AML-193 (cell line): ENCODE data around the gene LRRC4B.
A peak's percentile ranks its signal among the peaks of the same experiment; 100 is the strongest.

Experiments
- DNase-seq, 2 experiments: peaks; one replicate each; lab custom pipeline; 2025; lab: John Stamatoyannopoulos, UW

Gene LRRC4B

GRCh38 chr19:50570997-50571396, 2.8 kb upstream of the LRRC4B start:
- DNase-seq = no peak

GRCh38 chr19:50569938-50570540, 1.8 kb upstream of the LRRC4B start:
- no peak for DNase-seq

DNA sequence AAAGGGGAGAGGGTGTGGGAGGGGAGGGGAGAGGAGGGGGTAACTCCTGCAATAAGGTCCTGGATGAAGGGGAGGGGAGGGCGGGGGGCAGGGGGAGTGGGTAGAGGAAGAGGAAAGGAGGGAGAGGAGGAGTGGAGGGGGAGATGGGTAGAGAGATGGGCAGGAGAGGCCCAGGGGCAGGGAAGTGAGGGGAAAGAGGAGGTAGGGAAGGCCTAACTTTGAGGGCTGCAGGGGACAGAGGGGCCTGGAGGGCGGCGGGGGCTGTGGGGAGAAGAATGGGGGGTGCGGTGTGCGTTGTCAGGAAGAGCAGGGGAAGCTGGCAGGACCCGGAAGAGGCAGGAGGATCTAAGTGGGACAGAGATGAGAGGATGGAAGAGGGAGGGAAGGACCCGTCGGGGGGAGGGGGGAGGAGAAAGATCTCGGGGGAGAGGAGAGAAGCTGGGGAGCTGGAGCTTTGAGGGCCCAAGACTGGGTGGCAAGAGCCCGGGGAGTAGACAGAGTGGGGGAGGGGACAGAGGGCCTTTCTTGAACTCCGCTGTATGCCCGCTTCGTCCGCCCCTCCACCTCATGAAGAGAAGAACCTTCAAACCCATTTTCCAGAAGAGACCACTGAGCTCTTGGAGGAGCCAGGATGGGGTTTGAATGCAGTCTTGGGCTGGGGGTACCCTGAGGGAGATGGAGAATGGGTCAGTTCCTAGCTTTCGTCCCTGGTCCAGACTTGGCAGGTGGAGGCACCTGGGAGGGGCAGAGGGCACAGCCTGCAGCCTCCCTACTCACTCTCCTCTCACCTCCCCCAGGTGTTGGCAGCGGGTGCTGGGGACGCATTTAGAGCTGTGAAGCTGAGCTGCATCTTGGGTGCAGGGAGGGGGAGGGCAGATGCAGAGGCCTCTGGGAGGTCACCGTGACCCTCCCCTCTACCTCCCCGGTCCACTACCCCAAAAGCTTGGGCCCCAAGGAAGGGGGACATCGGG, 778 bp upstream of the LRRC4B start:
- no peak for DNase-seq

GRCh38 chr19:50567052-50567841, 988 bp downstream of the LRRC4B start:
- DNase-seq = no peak

DNA sequence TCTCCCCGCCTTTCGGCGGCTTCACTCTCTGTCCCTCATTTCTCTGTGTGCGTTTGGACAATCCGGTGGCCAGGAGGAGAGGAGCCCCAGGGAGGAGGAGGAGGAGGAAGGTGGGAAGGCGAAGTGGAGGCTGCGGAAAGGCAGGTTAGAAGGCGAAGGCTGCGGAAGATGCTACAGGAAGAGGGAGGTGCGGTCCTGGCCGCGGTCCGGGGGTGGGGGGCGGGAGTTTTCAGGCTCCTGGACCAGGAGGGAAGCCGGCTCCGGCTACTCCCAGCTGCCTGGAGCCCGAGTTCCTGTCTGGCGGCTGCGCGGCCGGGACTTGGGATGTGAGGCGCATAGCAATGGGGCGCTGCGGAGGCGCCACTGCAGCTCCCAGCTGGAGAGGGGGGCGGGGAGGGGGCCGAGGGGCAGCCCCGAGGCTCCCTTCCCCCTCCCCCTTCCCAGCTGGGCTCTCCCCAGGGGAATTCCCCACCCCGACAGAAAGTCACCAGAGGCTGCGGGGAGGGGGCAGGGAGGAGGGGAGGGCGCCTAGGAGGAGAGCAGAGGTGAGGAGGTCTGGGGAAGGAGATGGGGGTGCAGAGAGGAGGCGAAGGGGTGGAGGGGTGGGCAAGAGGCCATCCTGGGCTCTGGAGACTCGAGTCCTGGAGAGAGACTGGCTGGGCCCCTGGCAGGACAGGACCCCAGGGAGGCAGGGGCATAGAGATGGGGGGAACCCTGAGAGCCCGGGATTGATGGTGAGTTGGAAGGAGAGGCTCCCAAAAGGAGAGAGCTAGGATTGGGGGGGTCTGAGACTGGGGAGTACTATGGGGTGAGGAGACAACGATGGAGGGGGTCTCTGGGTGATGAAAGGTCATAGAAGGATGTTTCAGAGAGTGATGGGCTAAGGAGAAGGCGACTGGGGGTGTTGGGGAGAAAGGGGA, 2.0 kb downstream of the LRRC4B start:
- DNase-seq = no peak

- no peak for DNase-seq
These were observed 3.8 kb downstream of the LRRC4B start for GRCh38 chr19:50564229-50565105.

DNA sequence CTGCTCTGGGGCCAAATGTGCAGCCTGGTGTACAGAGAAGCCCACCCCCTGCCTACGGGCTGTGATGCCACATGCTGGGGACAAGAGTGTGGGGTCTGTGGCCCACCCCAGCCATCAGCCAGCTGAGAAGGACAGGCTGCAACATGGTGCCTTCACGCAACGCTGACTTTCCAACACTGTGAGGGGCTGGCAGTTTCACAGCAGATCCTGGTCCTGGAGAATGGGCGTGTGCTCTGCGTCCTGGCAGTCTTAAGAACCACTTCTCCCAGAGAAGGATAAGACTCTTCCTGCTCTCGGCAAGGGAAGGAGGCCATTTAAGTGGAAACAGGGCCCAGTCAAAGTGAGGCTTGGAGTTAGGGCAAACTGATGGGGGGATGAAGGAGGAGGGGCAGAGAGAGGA, 4.6 kb downstream of the LRRC4B start:
- no peak for DNase-seq

DNA sequence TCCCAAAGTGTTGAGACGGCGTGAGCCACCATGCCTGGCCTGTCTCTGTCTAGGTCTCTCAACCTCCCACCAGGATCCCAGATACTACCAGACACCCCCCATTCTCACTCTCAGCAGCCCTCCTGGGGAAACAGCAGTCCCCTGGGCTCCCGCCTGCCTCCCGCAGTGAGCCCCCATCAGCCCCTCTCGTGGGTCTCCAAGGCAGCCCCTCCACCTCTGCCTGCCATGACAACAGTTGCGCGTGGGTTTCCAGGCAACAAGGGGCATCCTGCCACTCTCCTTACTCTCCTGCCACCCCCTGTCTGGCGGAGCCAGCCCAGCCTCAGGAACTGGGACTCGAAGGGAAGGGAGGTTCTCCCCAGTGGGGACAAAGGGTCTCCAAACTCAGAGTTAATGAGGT, 5.2 kb downstream of the LRRC4B start:
- DNase-seq = no peak

DNA sequence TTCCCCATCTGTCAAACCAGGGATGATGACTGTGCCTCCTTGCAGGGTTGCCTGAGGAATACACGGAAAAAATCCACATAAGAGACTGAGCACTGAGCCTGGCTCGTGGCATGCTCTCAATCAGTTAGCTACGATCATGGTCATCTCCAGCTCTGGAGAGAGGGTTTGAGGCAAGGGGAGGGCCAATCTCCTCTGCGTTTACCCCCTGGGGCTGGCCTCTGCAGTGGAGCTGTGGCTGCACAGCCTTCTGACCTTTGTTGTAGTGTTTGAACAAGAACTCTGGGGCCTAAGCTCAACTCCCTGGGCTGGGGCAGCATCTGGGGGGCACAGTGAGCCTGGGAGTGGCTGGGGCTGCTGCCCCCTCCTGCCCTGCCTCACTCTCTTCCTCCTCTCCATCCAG, 5.9 kb downstream of the LRRC4B start:
- DNase-seq = no peak

DNA sequence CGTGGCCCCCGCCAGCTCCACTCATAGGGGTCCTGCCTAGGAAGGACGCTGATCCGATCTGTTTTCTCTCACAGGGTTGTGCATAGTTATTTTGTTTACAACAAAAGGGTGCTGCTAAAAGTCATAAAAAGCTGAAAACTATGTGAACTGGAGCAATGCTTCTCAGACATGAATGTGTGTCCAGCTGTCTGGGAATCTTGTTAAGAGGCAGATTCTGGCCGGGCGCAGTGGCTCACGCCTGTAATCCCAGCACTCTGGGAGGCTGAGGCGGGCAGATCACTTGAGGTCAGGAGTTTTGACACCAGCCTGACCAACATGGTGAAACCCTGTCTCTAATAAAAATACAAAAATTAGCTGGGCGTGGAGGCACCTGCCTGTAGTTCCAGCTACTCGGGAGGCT, 8.6 kb downstream of the LRRC4B start:
- no peak for DNase-seq

DNA sequence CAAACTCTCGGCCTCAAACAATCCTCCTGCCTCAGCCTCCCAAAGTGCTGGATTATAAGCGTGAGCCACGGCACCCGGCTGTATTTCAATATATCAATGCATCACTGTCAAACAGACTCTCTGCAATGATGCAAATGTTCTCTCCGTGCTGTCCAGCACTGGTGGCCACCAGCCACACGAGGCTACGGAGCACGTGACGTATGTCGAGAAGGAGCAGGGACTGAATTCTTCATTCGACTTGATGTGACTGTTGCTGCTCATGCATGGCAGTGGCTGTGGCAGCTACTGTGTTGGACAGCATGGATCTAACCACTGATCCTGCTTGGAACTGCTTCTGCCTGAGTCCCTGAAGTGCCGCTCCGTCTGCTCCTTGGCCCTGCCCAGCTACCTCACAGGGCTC, 9.8 kb downstream of the LRRC4B start:
- DNase-seq = no peak

DNA sequence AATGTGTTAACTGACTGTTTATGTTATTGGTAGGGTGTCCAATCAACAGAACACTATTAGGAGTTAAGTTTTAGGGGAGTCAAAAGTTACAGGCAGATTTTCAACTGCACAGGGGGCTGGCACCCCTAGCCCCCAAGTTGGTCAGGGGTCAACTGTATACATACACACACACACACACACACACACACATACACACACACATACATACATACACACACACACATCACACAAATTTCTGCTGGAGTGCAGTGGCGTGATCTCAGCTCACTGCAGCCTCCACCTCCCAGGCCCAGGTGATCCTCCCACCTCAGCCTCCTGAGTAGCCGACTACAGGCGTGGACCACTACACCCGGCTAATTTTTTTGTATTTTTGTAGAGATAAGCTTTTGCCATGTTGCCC, 10.2 kb downstream of the LRRC4B start:
- no peak for DNase-seq

- no peak for DNase-seq
These were observed 11.1 kb downstream of the LRRC4B start for GRCh38 chr19:50557009-50557613.

DNA sequence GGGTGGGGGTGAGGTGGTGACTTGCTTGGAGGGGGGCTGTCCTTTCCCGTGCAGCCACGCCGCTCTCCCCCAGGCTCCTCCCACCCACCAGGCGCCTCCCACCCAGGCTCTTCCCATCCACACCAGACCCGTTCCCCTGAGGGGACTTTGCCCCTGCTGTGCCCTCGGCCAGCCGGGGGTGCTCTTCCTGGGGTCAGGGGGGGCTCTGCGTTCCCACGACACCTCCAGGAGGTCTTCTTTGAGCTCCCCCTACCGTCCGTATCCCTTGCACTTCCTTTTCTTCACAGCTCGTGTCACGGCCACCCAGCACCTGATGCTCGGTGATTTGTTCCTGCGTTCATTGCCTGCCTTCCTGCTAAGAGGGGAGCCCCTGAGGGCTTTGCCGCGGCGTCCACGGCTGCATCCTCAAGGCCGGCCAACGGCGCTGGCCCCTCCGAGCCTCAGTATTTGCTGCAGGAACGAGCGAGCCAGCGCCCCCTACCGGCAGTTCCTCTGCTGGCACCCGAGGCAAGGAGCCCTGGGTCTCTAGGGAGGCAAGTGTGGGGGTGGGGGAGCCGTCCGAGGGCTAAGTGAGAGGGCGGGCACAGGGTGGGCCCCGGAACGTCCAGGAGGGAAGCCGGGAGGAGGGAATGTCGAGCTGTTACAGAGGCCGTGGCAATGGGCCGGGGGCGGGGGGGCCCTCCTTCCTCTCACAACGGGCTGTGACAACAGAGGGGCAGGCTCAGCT, 11.8 kb downstream of the LRRC4B start:
- DNase-seq = peak; percentile 48 to 53

DNA sequence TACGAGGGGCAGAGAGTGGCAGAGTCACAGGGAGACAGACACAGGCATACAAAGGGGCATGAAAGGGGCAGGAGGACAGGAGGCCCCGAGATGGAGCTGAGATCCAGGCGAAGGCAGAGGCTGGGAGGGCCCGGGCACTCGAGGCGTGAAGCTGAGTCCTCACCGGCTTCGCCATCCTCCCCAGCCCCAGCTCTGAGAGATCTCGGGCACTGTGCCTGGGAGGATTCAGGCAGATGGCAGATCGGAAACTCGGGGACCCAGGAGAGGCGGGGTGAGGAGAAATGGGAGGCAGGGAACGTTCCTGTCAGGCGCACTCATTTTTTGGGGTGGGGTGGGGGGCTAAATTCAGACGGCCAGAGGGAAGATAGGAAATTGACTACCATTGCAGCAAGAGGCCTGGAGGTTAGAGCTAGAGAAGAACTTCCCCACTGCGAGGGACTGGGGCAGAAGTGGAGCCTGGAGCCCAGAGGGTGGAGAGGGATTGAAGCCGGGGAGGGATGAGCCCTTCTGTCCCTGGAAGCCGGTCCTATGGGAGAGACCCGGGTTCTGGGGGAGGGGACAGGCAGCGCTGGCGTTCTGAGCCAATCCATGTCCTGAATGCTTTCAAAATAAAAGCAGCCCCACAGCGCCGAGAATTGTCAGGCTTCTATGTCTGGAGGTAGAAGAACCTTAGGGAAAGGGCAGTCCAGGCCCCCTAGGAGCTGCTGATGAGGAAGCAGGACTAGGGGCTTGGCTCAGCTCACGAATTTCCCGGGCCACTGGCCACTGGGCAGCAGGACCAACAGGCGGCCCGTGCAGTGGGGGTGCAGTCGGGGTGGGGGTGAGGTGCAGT, 12.6 kb downstream of the LRRC4B start:
- DNase-seq = no peak

- no peak for DNase-seq
These were observed 13.2 kb downstream of the LRRC4B start for GRCh38 chr19:50555033-50555432.

DNA sequence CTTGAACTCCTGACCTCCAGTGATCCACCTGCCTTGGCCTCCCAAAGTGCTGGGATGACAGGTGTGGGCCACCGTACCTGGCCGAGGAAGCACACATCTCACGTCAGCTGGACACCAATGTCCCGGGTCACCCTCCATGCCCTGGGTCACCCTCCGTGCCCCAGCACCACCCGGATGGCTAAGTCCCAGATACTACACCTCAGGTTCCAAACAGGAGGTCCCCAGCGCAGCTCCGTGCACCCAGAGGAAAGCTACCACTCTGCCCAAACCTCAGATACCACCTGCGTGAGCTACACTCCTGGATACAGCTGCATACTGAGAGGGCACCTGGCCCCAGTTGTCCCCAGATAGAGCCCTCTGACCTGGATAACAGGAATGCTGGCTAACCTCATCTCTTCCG, 14.0 kb downstream of the LRRC4B start:
- no peak for DNase-seq

DNA sequence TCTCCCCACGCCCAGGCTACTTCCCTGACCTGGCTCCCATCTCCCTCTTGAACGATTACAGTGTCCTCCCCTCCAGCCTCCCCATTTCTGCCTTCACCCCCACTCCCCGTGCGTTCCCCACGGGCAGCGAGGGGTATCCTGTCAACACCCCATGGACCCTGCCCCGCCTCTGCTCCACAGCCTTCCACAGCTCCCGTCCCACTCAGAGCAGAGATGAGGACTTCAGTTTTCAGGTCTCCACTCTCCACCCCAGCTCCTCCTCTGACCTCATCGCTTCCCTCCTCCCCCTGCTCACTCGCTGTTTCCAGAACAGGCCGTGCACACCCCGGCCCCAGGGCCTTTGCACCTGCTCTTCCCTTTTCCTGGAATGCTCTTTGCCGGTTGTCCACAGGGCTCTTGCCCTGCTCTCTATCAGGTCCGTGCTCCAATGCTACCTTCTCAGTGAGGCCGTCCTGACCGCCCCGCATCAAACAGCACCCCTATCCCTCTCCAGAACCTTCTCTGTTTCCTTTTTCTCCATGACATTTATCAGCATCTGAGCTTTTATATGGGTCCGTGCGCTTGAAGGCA, 15.0 kb downstream of the LRRC4B start:
- no peak for DNase-seq
